IMR-90 (cell line): ENCODE measurements around the gene PXT1. TPM values are rescaled to one million over a fixed set of nuclear protein-coding genes. Genes with fewer than 3 reads are reported as not detected.

Experiments used
- ATAC-seq: fragments of 200-7000 bp; cut with Tn5 transposase; 2 replicates; pipeline ENCODE4 v1.9.1; 2020; ENCODE audit warnings: low read depth, mild to moderate bottlenecking, moderate library complexity
- BruUV-seq: library from RNA; stranded (reverse); fragments of 400-500 nt; replicated peaks from 2 replicates; lab custom pipeline; 2021; lab: Mats Ljungman, UMichigan
- CTCF ChIA-PET: fragments of 300-600 bp; formaldehyde crosslinking; extraction: SDS; loops from one replicate; lab custom pipeline; 2021; ENCODE audit warnings: antibody characterized with exemption; lab: Yijun Ruan, JAX
- POLR2A ChIA-PET: fragments of 300-600 bp; sonication (Branson Sonifier 250); formaldehyde crosslinking; loops from one replicate; lab custom pipeline; 2022; ENCODE audit warnings: antibody characterized with exemption; ENCODE audit not compliant: unreplicated experiment; lab: Charles Lee
- DNase-seq: peaks from one replicate; pipeline ENCODE4 v3.0.0; 2013
- H2AFZ ChIP-seq: replicated peaks from 2 replicates; pipeline ENCODE3; 2013; ENCODE audit warnings: low read length, mild to moderate bottlenecking; ENCODE audit not compliant: poor library complexity
- H2AK5ac ChIP-seq: 2 replicates; pipeline ENCODE4 v1.6.1; 2013; ENCODE audit warnings: low read depth, low read length, inconsistent platforms
- H2AK9ac ChIP-seq: replicated peaks from 2 replicates; pipeline ENCODE3; 2013; ENCODE audit warnings: mild to moderate bottlenecking, low read depth, low read length, moderate library complexity; ENCODE audit not compliant: poor library complexity
- H2BK120ac ChIP-seq: 2 replicates; pipeline ENCODE4 v1.6.1; 2013; ENCODE audit warnings: low read depth, low read length, inconsistent platforms
- H2BK15ac ChIP-seq: 3 replicates; pipeline ENCODE4 v1.6.1; 2013; ENCODE audit warnings: low read depth, low read length, inconsistent platforms
- H2BK20ac ChIP-seq: 2 replicates; pipeline ENCODE4 v1.6.1; 2013; ENCODE audit warnings: low read depth, mild to moderate bottlenecking, inconsistent platforms, low read length, moderate library complexity
- H2BK5ac ChIP-seq: 2 replicates; pipeline ENCODE4 v1.6.1; 2013; ENCODE audit warnings: mild to moderate bottlenecking, low read depth, low read length, inconsistent platforms; ENCODE audit not compliant: poor library complexity, severe bottlenecking
- H3K14ac ChIP-seq: replicated peaks from 2 replicates; pipeline ENCODE4 v1.6.1; 2013; ENCODE audit warnings: low read depth, low read length, inconsistent platforms
- H3K18ac ChIP-seq: 2 replicates; pipeline ENCODE4 v1.6.1; 2013; ENCODE audit warnings: low read depth, low read length, control low read depth
- H3K23ac ChIP-seq: 2 replicates; pipeline ENCODE4 v1.6.1; 2013; ENCODE audit warnings: low read depth, low read length, inconsistent platforms
- H3K27ac ChIP-seq: 2 replicates; pipeline ENCODE4 v1.5.1; 2013; ENCODE audit warnings: mild to moderate bottlenecking, control low read depth, low read length; ENCODE audit not compliant: insufficient read depth
- H3K27me3 ChIP-seq: 2 replicates; pipeline ENCODE4 v1.6.1; 2013; ENCODE audit warnings: low read length; ENCODE audit not compliant: control insufficient read depth, insufficient read depth
- H3K36me3 ChIP-seq: 2 replicates; pipeline ENCODE4 v1.6.1; 2013; ENCODE audit warnings: low read length, mixed read lengths; ENCODE audit not compliant: control insufficient read depth, insufficient read depth
- H3K4ac ChIP-seq: 2 replicates; pipeline ENCODE4 v1.6.1; 2013; ENCODE audit warnings: low read depth, low read length, inconsistent platforms
- H3K4me1 ChIP-seq: 2 replicates; pipeline ENCODE4 v1.6.1; 2013; ENCODE audit warnings: low read length, mixed read lengths; ENCODE audit not compliant: control insufficient read depth, insufficient read depth
- H3K4me2 ChIP-seq: 2 replicates; pipeline ENCODE4 v1.6.1; 2013; ENCODE audit warnings: low read depth, mild to moderate bottlenecking, control low read depth, low read length, moderate library complexity
- H3K4me3 ChIP-seq: 2 replicates; pipeline ENCODE4 v1.5.1; 2013; ENCODE audit warnings: low read depth, mild to moderate bottlenecking, control low read depth, low read length, moderate library complexity; ENCODE audit not compliant: insufficient read depth
- H3K56ac ChIP-seq: 2 replicates; pipeline ENCODE4 v1.6.1; 2013; ENCODE audit warnings: low read length, inconsistent platforms; ENCODE audit not compliant: insufficient read depth; ENCODE audit errors: extremely low read depth
- H3K79me1 ChIP-seq, 2 experiments: 2 replicates each; pipeline ENCODE4 v1.6.1; 2013; ENCODE audit warnings: low read length in 2 of 2, inconsistent platforms in 1 of 2, low read depth in 1 of 2
- H3K9ac ChIP-seq: 2 replicates; pipeline ENCODE4 v1.6.1; 2013; ENCODE audit warnings: low read depth, low read length, control low read depth
- H3K9me1 ChIP-seq: 2 replicates; pipeline ENCODE4 v1.6.1; 2013; ENCODE audit warnings: low read length, inconsistent platforms; ENCODE audit not compliant: insufficient read depth
- H3K9me3 ChIP-seq: 2 replicates; pipeline ENCODE4 v1.6.1; 2013; ENCODE audit warnings: low read length; ENCODE audit not compliant: control insufficient read depth, insufficient read depth
- H4K20me1 ChIP-seq: 2 replicates; pipeline ENCODE4 v1.6.1; 2013; ENCODE audit warnings: low read length, inconsistent platforms; ENCODE audit not compliant: insufficient read depth
- H4K5ac ChIP-seq: 2 replicates; pipeline ENCODE4 v1.6.1; 2013; ENCODE audit warnings: mild to moderate bottlenecking, low read depth, low read length, control low read depth
- H4K8ac ChIP-seq, 2 experiments: 2 replicates each; pipeline ENCODE4 v1.6.1; 2013; ENCODE audit warnings: low read depth in 2 of 2, low read length in 2 of 2, control low read depth in 1 of 2, inconsistent platforms in 1 of 2
- H4K91ac ChIP-seq: 2 replicates; pipeline ENCODE4 v1.6.1; 2013; ENCODE audit warnings: low read depth, low read length, inconsistent platforms; ENCODE audit not compliant: insufficient read depth
- BHLHE40 ChIP-seq: fragments of 150-350 bp; IDR thresholded peaks from 2 replicates; pipeline ENCODE4 v1.6.1; 2016; ENCODE audit warnings: mild to moderate bottlenecking, low read depth, low read length
- CEBPB ChIP-seq: IDR thresholded peaks from 2 replicates; pipeline ENCODE4 v1.6.1; 2012; ENCODE audit warnings: low read depth, low read length, improper control_type of control experiment
- CHD1 ChIP-seq: IDR thresholded peaks from 2 replicates; pipeline ENCODE4 v1.6.1; 2012; ENCODE audit warnings: low read depth, low read length, improper control_type of control experiment
- FOS ChIP-seq: fragments of 150-350 bp; IDR thresholded peaks from 2 replicates; pipeline ENCODE4 v1.6.1; 2016; ENCODE audit warnings: low read depth, low read length
- MAFK ChIP-seq: IDR thresholded peaks from 2 replicates; pipeline ENCODE4 v1.6.1; 2012; ENCODE audit warnings: low read depth, low read length, improper control_type of control experiment
- MAZ ChIP-seq: IDR thresholded peaks from 2 replicates; pipeline ENCODE4 v1.6.1; 2012; ENCODE audit warnings: low read depth, mild to moderate bottlenecking, low read length, improper control_type of control experiment, moderate library complexity, borderline replicate concordance
- MXI1 ChIP-seq: IDR thresholded peaks from 2 replicates; pipeline ENCODE4 v1.6.1; 2012; ENCODE audit warnings: low read depth, mild to moderate bottlenecking, low read length, moderate library complexity, borderline replicate concordance
- NFE2L2 ChIP-seq: fragments of 150-350 bp; IDR thresholded peaks from 2 replicates; pipeline ENCODE4 v1.6.1; 2016; ENCODE audit warnings: low read depth, mild to moderate bottlenecking, low read length
- POLR2A ChIP-seq: IDR thresholded peaks from 2 replicates; pipeline ENCODE4 v1.6.1; 2012; ENCODE audit warnings: mild to moderate bottlenecking, low read depth, low read length
- RCOR1 ChIP-seq: IDR thresholded peaks from 2 replicates; pipeline ENCODE4 v1.6.1; 2012; ENCODE audit warnings: mild to moderate bottlenecking, low read length, improper control_type of control experiment; ENCODE audit not compliant: insufficient replicate concordance
- RFX5 ChIP-seq: IDR thresholded peaks from 2 replicates; pipeline ENCODE4 v1.8.0; 2012; ENCODE audit warnings: low read depth, mild to moderate bottlenecking, low read length, moderate library complexity
- SMC3 ChIP-seq: fragments of 150-350 bp; IDR thresholded peaks from 2 replicates; pipeline ENCODE4 v1.6.1; 2016; ENCODE audit warnings: low read depth, mild to moderate bottlenecking, antibody characterized with exemption, low read length, moderate library complexity
- USF2 ChIP-seq: fragments of 150-350 bp; IDR thresholded peaks from 2 replicates; pipeline ENCODE4 v1.6.1; 2017; ENCODE audit warnings: mild to moderate bottlenecking, antibody characterized with exemption, low read length, low read depth
- WGBS, 2 experiments: methylation state at CpG; one replicate each; pipeline versions ENCODE4 v1.1.5 to v1.1.7; 2013; ENCODE audit warnings: missing lambda C conversion rate in 2 of 2; ENCODE audit not compliant: insufficient read length in 1 of 2; ENCODE audit errors: extremely low coverage in 2 of 2; 5-methylcytosine and 5-hydroxymethylcytosine counted together
- dilution Hi-C: fragments of 300-500 bp; cut with HindIII; formaldehyde crosslinking; loops from one replicate; pipeline ENCODE4 v1.14.3; 2018; ENCODE audit warnings: low sequenced_read_pairs; ENCODE audit not compliant: unreplicated experiment
- in situ Hi-C: fragments of 300-500 bp; cut with MboI; formaldehyde crosslinking; loops from 3 replicates; pipeline ENCODE4 v1.14.3; 2019; ENCODE audit warnings: low sequenced_read_pairs, inconsistent platforms, mixed read lengths
- intact Hi-C: fragments of 100-400 bp; cut with micrococcal nuclease; formaldehyde crosslinking; loops from 2 replicates; pipeline ENCODE4 v1.10.0; 2022
- polyA plus RNA-seq, 3 experiments: library from polyadenylated mRNA; depleted of rRNA; stranded (reverse); fragments of >200 nt; gene quantifications; 2 replicates each; pipeline ENCODE4 v1.2.3, GENCODE V29; 2012; ENCODE audit warnings: low replicate concordance in 1 of 3
- total RNA-seq: library from RNA; depleted of rRNA; stranded (reverse); fragments of >200 nt; gene quantifications from 2 replicates; pipeline ENCODE4 v1.2.3, GENCODE V29; 2012
- TF ChIP-seq, protein P1 (sequence below): conservative IDR thresholded peaks from 2 replicates; pipeline ENCODE4 v1.5.1; 2012; ENCODE audit warnings: mild to moderate bottlenecking, low read depth, low read length, improper control_type of control experiment

Gene PXT1
- total and polyA plus RNA-seq, 2 of the 4 experiments (the other 2 are of a cell fraction): not detected

DNA sequence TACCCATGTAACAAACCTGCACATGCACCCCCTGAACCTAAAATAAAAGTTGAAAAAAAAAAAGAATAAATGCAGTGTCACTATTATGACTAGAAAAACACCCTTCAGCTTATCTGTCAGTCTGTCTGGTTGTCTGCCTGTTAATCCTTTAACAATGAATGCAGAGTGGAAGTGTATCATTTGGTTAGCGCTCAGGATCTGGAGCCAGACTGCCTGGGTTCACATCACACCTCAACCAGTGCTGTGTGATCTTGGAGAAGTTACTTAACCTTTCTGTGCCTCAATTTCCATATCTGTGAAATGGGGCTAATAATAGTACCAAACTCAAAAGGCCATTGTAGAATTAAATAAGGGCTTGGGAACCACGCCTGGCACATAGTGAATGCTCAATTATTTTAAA lies 72.0 kb downstream of the PXT1 start:
- no peak overlapping the region for H3K4me2 ChIP-seq
- no peaks in the 10 kb centered on the region for H4K20me1 ChIP-seq
- no peaks in the 10 kb centered on the region for H3K9me3 ChIP-seq
- TF ChIP-seq USF2: no peak
- no peak for TF ChIP-seq POLR2A
- TF ChIP-seq MAFK: no peak
- TF ChIP-seq BHLHE40: no peak
- TF ChIP-seq MXI1: no peak
- TF ChIP-seq MAZ: no peak
- TF ChIP-seq RFX5: no peak
- no peak for TF ChIP-seq FOS
- TF ChIP-seq CHD1: no peak
- no peak for TF ChIP-seq NFE2L2
- TF ChIP-seq, protein P1, sequence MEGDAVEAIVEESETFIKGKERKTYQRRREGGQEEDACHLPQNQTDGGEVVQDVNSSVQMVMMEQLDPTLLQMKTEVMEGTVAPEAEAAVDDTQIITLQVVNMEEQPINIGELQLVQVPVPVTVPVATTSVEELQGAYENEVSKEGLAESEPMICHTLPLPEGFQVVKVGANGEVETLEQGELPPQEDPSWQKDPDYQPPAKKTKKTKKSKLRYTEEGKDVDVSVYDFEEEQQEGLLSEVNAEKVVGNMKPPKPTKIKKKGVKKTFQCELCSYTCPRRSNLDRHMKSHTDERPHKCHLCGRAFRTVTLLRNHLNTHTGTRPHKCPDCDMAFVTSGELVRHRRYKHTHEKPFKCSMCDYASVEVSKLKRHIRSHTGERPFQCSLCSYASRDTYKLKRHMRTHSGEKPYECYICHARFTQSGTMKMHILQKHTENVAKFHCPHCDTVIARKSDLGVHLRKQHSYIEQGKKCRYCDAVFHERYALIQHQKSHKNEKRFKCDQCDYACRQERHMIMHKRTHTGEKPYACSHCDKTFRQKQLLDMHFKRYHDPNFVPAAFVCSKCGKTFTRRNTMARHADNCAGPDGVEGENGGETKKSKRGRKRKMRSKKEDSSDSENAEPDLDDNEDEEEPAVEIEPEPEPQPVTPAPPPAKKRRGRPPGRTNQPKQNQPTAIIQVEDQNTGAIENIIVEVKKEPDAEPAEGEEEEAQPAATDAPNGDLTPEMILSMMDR: no peak
- no peak for TF ChIP-seq SMC3
- no peak for TF ChIP-seq RCOR1
- no peak for TF ChIP-seq CEBPB
- POLR2A ChIA-PET: no interaction called here
- dilution Hi-C loops (no loop called here), intact Hi-C loops (no loop called here), in situ Hi-C loops (no loop called here)
- H3K4ac ChIP-seq: no peak overlapping the region
- peaks cover 3% of the 10 kb centered on the region for H3K4me1 ChIP-seq
- no peak overlapping the region for H2BK5ac ChIP-seq
- H2AK9ac ChIP-seq: no peak overlapping the region
- H3K18ac ChIP-seq: no peak overlapping the region
- H4K91ac ChIP-seq: no peak overlapping the region
- no peak overlapping the region for H2AFZ ChIP-seq
- 0 out of 2 replicates have a peak, but pooled peaks cover 3% of the 10 kb centered on the region for H3K9me1 ChIP-seq
- H4K8ac ChIP-seq: no peak overlapping the region
- peaks cover 36% of the 10 kb centered on the region for H3K27me3 ChIP-seq
- ATAC-seq: no peak
- DNase-seq: no peak
- no peak overlapping the region for H2AK5ac ChIP-seq
- no peaks in the 10 kb centered on the region for H3K36me3 ChIP-seq
- WGBS, 2 experiments: no CpG with 5 or more reads among the region's 2 CpGs
- CTCF ChIA-PET: no interaction called here
- H3K4me3 ChIP-seq: no peak overlapping the region
- no peak overlapping the region; the same call in 2 of the 3 replicates for H2BK15ac ChIP-seq
- no peak overlapping the region for H3K27ac ChIP-seq
- no peak overlapping the region for H3K23ac ChIP-seq
- no peak overlapping the region for H3K9ac ChIP-seq
- no TSS peak for BruUV-seq
- H2BK20ac ChIP-seq: no peak overlapping the region
- H3K56ac ChIP-seq: no peak overlapping the region
- H2BK120ac ChIP-seq: no peak overlapping the region
- H3K14ac ChIP-seq: no peak overlapping the region
- no peaks in the 10 kb centered on the region for H3K79me1 ChIP-seq
- no peak overlapping the region for H4K5ac ChIP-seq
